Fibroblast of skin of left quadriceps (primary cell): ENCODE data around the gene POLDIP3.
"Not testable (repeated sequence)": the region's sequence is repeated elsewhere in the genome, so short reads cannot be mapped to it uniquely, and the experiment has no call there.

Source experiments
- DNase-seq, 2 experiments: peaks; one replicate each; pipeline ENCODE4 v3.0.0-alpha.2; 2013; ENCODE audit warnings: low read depth in 2 of 2

Gene POLDIP3

DNA sequence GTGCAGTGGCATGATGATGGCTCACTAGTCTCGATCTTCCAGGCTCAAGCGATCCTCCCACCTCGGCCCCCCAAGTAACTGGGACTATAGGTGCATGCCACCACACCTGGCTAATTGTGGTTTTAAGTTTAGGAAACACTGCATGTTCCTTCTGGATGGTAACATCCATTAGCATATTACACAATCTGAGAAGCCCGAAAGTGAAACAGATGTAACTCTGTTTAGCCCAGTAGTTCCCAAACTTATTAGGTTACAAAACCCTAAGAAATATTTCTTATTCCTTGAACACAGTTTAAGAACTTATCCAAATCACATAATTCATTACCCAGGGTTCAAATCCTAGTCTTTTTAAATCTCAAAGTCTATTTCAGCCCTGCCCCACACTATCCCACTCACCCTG, 28.3 kb downstream of the POLDIP3 start:
- DNase-seq: no peak

DNA sequence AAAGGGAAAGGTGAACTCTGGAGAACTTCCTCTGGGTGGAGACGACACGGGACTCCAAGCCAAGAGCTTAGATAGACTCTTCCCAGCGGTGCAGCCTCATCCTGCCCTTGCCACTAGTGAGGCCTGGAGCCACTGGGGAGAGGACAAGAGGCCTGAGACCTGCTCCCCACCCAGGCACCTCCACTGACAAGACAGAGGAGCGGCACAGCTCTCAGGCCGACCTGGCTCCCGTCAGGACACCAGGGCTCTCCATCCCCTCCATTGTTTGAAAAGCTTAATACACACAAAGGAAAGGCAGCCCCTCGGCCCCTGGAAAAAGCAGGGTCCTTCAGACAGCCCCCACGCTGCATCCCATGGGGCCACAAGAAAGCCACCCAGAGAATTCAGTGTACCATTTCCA, 29.6 kb downstream of the POLDIP3 start:
- DNase-seq: no peak

DNA sequence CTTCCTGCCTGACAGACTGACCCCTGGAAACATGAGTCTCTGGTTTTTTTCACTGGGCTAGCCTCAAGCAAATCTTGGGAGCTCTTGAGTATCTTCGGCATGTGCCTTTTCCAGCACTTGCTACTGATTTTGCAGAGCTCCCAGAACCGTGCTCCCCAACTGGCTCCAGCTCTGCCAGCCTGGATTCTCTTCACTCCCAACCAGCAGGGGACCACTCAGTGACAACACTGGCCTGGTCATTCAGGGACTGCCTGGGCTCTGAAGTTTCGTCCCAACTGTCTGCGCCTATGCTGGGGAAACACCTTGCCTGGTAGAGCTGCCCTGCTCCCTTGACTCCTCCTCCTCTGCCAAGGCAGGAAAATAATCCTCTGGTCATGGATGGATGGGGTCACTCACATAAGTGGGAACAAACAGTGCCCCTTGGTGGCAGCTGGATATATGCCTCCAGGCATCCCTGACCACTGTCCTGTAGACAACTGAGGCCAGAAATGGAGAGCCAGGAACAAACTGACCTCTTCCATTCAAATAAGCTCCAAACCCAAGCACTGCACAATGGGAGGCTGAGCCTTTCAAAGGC, 30.2 kb downstream of the POLDIP3 start:
- DNase-seq: no peak

DNA sequence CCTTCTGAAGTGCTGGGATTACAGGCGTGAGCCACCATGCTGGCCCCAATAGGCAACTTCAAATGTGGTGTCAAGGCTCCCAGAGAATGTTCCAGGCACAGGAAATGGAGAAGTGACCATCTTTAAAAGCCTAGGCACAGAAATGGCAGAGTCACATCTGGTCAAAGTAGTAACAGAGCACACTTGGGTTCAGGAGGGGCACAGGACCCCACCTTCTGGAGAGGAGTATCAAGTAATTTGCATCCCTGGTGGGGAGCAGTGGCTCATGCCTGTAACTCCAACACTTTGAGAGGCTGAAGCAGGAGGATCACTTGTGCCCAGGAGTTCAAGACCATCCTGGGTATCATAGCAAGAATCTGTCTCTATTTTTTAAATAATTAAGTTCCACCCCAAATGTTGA, 31.7 kb downstream of the POLDIP3 start:
- no peak for DNase-seq

DNA sequence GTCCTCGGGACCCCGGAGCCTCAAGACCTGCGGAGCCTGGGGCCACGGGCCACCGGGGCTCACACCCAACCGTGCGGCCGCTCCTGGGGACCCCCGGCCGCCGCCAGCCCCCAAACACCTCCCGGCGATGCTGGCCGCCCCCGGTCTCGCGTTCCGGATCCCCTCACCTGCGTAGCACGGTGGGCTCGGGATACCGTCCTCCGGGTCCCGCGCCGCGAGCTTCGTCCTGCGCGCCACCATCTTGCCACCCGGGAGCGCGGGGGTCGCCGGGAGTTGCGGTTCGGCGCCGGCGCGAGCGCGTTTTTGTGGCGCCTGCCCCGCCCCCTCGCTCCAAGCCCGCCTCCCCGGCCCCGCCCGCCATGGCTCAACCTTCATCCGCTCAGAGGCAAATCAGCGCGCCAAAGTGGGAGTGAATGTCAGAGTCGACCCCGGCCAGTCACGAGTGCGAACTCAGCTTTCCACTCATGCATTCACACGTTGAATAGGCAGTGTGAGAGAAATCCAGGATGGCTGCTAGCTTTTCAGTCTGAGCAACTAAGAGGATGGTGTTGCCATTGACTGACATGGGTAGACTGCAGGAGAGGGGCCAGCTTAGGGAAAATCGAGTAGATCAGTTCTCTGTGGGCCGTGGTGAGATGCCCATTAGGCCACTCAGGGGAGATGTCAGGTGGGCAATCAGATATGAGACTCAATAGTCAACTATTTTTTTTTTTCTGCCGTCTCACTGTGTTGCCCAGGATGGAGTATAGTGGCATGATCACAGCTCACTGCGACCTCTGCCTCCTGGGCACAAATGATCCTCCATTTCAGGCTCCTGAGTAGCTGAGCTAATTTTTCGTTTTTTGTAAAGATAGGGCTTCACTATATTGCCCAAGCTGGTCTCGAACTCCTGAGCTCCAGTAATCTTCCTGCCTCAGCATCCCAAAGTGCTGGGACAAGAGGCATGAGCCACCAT, 32.6 kb downstream of the POLDIP3 start:
- DNase-seq: peak; percentile 14 to 29

DNA sequence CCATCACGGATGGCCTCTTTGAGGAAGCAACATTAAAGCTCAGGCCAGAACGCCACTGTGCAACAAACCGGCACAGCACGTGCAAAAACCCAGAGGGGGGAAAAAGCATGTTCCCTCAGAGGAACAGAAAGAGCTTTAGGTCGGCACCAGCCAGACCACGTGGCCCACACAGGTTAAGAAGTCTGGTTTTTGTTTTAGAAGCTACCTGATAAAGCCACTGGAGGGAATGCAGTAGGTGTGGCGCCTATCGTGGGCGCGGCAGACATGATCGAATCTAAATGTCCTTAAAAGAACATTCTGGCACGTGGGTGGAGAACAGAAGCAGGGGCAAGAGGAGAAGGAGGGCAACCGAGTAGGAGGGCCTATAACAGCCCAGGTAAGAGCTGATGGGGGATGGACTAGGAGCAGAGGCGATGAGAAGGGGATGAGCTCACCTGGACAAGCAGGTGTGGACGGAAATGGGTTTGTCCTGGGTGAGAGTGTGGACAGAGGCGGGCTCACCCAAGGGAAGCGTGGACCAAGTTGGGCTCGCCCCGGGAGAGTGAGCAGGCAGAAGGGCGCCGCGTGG, 33.4 kb downstream of the POLDIP3 start:
- not testable (repeated sequence) for DNase-seq

DNA sequence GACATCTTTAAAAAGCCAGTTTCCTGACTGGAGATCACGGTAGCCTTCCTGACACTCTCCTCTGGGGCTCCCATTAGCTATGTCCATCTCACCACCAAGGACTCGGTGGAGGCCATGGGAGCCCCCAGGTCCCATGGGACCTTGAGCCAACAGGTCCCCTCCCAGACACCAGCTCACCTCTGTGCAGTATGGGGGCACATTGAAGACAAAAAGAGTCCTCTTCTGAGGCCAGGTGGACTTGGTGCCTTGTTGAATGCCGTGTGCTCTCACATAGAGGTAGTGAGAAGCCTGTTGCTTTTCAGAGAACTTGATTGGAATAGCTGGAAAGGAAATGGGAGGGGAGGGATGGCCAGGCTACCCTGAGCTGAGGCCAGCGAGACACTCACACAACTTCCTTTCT, 34.6 kb downstream of the POLDIP3 start:
- DNase-seq: not testable (repeated sequence)

DNA sequence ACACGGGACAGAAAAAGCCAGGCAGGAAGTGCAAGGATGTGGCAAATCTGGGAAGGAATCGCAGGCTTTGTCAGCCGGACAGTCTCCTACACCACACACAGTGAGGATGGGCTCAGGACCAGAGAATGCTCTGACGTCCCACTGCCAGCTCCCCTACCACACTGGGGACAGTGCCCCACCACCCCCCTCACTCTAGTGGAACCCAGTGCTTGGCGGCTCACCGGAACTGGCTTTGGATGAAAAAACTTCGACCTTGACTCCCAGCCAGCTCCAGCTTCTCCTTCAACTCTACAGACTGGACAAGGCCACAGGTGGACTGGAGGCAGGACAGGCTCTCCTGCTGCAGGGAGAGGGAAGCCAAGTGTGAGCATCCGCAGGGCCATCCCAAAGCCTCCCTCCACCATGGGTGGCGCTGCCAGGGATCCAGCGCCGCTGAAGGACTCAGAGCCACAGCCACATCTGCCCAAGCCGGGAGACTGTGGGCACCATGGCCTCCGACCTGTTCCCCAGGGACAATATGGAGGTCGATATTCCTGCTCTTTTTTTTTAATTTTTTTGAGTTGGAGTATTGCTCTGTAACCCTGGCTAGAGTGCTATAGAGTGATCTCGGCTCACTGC, 37.0 kb downstream of the POLDIP3 start:
- DNase-seq: no peak

DNA sequence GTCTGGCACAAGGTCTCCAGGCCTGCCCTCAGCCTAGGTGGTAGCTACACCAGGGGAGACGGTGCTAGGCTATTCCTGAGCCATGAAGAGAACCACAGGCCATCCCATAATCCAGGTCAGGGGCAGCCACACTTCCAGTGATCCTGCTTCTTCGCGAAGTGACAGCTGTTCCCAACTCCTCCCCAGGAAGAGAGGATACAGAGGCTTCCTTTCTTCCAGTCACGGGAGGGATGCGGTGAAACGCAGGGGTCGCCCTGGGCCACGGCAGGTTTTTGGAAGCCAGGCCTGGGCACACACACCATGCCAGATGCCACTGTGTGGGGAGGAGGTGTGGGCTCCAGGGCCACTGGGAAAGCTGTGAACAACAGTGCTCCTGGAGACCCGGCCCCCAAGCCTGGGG, 37.5 kb downstream of the POLDIP3 start:
- not testable (repeated sequence) for DNase-seq

DNA sequence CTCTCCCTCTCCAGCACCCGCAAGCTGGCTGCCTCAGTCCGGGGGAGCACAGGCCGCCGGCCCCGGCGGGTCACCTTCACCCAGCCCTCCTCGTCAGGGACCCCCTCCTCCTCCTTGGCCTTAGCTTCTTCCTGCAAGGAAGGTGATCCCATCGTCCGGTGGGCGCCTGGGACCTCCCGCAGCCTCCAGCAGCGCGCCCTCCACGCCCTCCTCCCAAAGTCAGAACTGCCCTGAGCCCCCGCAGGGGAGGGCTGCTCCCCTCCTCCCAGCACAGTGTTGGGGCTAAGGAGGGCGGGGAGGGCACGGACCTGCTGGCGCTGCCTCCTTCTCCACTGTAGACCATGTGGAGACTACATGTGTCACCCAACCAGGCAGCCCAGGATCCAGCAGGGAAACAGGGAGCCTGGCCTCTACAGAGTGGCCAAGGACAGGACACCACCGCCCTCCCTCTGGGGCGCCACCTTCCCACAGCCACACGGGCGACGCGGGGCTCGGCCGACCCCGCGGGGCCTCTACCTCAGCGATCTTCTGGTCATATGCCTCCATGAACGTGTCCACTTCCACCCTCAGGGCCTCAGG, 38.6 kb downstream of the POLDIP3 start:
- not testable (repeated sequence) for DNase-seq

DNA sequence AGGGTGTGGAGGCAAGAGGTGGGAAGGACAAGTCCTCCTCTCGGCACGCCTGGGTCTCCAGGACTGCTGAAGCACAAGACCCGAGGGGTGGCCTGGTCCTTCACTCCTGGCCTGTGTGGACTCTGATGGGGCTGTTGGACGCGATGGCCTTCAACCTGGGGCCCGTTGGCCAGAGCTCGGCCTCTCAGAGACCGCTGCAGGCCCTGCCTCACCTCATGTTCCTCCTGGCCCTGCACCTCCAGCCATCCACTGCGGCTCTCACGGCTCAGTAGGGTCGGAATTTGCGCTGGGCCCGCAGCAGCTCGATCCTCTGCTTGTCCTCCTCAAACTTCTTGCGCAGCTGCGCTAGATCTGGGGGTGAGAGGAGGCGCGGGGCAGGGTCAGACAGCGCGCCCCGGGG, 40.2 kb downstream of the POLDIP3 start:
- not testable (repeated sequence) for DNase-seq

DNA sequence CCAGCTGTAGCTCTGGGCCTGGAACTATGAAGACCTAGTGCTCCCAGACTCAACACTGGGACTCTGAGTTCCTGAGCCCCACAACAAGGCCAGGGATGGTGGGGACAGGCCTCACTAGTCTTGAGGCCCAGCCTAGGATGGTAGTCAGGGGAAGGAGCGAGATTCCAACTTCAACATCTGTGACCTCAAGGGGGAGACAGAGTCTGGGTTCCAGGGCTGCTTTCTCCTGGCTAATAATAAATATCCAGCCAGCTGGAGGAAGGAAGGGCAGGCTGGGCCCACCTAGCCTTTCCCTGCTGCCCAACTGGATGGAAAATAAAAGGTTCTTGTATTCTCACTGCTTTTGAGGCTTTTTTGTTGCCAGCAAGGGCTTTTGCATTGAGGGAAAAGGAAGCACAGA, 40.6 kb downstream of the POLDIP3 start:
- not testable (repeated sequence) for DNase-seq

DNA sequence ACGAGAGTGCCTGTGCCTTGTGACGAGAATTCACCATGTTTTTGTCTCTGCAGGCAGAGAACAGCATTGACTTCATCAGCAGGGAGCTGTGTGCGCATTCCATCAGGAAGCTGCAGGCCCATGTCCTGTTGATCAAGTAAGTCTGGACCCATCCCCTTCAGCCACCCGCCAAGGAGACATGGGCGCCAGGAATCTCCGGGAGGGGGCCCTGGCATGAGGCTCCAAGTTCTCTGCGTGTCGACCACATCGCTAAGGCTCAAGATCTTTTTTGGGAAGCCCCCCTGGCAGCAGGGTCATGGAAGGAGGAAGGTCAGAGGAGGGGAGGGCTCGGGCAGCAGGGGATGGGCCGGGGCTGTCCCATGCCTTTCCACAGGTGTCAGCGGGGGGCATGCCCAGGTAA, 43.6 kb downstream of the POLDIP3 start:
- not testable (repeated sequence) for DNase-seq

DNA sequence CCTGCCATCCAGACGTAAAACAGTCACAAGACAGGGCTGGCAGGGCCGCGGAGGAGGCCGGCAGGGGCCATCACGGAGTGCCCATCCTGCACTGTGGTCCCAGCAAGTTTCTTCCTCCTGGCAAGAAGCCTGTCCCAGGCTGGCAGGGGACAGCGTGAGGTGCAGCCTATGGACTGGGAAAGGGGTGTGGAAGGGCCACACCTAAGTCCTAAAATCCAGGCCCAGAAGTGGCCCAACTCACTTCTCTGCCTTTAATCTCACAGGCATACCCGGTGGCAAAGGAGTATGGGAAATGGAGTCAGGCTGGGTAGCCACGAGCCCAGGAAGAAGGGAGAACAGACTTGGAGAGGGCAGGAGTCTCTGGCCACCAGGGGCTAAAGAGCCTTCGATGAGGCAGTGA, 44.1 kb downstream of the POLDIP3 start:
- not testable (repeated sequence) for DNase-seq

DNA sequence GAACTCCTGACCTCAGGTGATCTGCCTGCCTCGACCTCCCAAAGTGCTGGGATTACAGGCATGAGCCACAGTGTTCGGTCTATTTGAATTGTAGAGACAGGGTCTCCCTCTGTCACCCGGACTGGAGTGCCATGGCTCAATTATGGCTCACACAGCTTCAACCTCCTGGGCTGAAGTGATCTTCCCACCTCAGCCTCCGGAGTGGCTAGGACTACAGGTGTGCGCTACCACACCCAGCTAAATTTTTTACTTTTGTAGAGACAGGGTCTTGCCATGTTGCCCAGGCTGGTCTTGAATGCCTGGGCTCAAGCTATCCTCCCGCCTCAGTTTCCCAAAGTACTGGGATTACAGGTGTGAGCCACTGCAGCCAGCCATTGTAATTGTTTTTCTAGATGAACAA, 46.7 kb downstream of the POLDIP3 start:
- not testable (repeated sequence) for DNase-seq

DNA sequence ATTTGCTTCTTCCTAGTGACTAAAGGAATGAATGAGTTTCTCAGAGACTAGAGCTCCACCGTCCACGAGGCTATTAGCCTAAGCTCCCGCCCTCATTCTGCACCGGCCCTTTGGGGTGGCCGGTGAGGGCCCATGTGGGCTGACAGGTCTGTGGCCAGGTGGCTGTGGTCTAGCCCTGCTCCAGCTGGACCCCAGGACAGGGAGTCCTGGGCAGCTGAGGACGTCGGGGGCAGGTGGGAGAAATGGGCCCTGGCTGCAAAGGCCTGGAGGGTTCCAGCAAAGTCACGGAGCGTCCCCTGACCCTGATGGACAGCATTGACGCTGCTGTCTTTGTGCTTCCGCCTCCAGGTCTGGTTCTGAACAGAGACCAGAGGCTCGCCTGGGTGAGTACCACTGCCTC, 48.7 kb downstream of the POLDIP3 start:
- no peak for DNase-seq

DNA sequence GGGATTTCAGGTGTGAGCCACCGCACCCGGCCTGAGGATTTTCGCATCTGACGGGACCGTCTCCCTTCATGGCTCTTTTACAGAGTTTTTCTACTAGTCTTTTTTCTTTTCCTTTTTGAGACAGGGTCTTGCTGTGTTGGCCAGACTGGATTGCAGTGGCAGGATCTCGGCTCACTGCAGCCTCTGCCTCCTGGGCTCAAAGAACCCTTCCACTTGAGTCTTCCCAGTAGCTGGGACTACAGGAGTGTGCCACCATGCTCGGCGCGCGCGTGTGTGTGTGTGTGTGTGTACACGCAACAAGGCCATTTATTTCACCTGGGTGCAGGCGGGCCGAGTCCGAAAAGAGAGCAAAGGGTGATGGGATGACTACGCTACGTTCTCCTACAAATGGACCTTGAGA, 50.0 kb downstream of the POLDIP3 start:
- no peak for DNase-seq

DNA sequence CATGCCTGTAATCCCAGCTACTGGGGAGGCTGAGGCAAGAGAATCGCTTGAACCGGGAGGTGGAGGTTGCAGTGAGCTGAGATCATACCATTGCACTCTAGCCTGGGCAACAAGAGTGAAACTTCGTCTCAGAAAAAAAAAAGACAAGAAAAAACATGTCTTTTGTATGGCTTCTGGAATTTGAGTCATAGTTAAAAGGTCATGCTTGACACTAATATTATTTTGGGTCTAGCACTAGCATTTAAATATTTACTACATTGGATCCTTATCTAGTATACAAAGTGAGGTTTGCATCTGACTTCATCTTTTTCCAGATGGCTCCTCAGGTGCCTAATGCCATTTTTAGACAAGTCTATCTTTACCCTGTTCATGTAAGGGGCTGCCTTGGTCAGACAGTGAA, 50.7 kb downstream of the POLDIP3 start:
- DNase-seq: not testable (repeated sequence)

DNA sequence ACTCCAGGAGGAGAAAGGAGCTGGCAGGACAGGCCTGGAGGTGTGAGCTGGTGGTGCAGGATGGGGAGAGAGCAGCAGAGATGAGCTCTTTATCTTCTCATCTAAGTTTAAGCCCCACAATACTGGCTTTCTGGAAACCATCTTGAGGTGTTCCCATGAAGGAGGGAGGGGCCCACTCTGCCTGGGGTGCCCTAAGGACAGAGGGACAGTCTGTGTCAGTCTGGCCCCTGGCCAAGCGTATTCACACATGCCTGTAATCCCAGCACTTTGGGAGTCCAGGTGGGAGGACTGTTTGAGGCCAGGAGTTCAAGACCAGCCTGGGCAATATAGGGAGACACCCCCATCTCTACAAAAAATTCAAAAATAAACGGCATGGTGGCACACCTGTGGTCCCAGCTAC, 52.0 kb downstream of the POLDIP3 start:
- no peak for DNase-seq

DNA sequence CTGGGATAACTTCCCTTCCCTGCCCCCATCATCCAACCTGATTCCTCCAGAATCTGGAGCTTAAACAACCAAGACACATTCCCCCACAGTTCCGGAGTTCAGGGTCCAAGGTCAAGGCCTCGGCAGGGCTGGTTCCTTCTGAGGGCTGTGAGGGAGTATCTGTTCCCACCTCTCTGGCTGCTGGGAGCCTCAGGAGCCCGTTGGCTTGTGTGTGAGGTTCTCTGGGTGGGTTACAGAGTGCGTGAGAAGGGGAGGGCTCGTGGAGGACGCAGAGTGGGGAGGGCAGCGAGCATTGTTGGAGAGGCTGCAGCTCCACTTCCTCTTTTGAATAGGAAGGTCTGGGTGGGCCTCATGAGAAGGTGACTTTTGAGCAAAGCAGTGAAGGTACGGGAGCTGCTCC, 52.4 kb downstream of the POLDIP3 start:
- DNase-seq: no peak

DNA sequence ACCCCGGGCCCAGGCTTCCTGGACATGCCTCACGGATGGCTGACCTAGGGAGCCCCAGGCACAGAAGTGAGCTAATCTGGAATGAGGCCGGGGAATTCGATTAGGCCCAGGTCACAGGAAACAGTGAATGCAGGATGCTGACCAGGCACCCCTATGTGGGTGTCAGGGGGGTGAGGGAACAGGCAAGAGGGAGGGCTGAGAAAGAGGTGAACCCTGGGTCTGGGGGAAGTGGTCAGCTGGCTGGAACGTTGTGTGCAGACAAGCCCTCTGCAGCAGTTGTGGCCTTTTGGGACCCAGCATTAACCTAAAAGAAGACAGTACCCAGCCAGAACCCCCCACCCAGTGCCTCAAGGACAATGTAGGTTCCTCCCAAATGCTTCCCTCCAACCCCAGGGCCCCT, 52.8 kb downstream of the POLDIP3 start:
- DNase-seq: no peak

DNA sequence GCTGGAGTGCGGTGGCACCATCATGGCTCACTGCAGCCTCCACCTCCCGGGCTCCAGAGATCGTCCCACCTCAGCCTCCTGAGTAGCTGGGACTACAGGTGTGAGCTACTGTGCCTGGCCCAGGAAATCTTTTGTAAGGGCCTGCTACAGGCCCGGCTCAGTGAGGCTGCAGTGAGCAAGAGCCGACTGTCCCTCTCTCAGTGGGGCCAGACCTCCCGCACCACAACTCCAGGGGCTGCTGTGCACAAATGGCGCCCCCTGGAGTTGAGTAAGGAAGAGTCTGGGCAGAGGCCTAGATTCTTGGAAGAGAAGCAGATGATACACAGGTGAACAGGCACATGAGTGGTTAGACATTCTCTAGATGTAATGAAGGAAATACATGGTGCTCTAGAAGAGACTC, 53.9 kb downstream of the POLDIP3 start:
- no peak for DNase-seq
